Skeletal muscle cell (primary cell): ENCODE data around the gene AMELX.

ENCODE experiments used
- DNase-seq: peaks from one replicate; pipeline ENCODE4 v3.0.0-alpha.2; 2010; ENCODE audit warnings: low read depth
- H3K4me3 ChIP-seq: 2 replicates; pipeline ENCODE4 v1.5.1; 2011; ENCODE audit warnings: low read depth, mild to moderate bottlenecking, control low read depth, low read length, moderate library complexity

AMELX gene

DNA sequence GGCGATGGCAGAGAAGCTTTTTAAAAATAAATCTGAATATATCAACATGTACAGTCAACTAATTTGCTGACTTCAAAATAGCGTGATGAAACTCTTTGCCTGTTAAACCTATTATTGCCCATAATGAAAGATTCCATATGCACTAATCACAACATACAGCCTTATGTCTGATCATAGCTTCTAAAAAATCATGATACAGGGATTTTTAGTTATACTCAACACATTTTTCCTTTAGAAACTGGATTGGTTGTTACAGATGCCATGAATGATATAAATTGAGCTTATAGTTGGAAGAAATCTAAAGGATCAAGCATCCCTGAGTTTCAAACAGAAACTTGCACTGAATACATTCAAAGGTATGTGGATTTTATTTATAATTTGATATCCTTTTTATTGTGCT lies at the start of gene AMELX:
Gene AMELX, plus strand, starts transcription at position 301 of the 400 bp plus-strand sequence. CDS start 1,376 bp downstream, outside the sequence.
- H3K4me3 ChIP-seq, result no peak within 1 kb of the TSS
- no peak for DNase-seq

DNA sequence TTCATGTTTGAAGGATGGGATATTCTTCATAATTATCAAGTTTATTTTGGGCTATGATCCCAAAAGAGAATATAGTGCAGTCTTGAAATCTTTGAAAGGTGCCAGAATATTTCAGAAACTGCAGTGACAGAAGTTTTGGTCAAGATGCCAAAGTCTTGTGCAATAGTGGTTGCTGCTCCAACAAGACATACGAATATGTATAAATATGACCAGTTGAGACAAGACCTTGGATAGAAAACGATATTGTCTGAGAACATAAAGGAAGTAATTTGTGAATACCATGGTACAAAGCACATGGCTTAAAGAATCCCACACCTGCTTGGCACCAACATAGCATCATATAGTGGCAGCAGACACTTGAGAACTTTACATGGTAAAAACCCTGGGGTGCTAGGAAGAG lies 48.6 kb upstream of the AMELX start:
- H3K4me3 ChIP-seq, result no peak overlapping the region
- DNase-seq, result peak; percentile 48

DNA sequence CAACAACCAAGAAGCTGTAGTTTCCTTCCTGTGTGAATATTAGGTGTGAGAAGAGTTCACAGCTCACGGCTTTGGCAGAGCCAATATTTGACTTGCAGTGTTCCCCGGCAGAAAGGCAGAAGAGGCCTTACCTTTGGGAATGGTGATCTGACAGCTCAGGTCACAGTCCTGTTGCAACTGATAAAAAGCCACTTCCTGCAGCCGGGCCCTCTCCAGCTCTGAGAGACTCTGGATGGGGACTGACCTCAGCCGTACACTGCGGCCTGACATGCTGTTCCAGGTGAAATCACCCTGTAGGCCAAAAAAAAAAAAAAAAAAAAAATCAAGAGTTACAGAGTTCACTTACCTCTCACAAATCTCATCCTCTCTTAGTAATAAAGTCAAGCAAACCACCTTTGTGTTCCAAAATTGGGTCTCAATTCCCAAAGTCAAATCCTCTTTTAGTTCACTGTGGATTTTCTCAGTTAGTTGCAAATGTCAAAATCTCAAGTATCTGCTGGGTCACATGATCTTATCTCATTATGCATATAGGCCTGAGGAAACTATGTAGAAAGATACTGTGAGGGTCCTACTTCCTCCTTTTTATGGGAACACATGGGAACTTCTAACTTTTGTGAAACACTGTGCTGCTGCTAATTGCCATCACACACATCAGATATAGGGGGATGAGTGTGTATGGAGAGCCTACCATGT lies 38.6 kb upstream of the AMELX start:
- H3K4me3 ChIP-seq, result no peak overlapping the region
- no peak for DNase-seq

DNA sequence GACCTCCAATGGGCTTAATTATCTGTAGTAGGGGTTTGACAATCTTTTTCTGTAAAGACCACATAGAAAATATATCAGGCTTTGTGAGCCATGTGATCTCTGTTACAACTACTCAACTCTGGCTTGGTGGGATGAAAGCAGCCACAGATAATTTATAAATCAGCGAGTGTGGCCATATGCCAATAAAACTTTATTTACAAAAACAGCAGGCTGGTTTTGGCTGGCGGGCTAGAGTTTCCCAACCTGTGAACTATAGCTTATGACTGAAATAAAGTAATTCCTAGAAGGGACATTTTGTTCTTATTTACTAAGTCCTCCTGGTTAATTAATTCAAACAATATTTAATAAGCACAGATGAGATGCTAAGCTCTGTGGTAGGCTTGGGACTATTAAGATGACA lies 35.9 kb upstream of the AMELX start:
- H3K4me3 ChIP-seq, result no peak overlapping the region
- DNase-seq, result no peak

DNA sequence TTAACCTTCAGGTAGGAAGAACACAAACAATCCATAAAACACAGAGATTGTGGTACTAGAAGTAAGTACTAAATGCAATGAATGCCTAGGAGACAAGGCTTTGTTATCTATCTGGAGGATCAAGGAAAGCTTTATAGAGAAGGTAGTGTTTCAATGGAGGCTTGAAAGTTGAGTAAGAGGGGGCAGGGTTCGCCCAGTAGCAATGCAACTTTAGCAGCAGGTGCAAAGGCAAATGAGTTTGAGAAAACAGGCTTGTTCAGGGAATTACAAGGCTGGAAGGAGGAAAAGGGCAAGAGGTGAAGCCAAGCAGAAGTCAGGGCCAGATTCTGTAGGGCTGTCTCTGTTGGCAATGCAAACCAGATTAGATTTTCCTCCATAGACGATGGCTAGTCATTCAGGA lies 35.5 kb upstream of the AMELX start:
- H3K4me3 ChIP-seq, result no peak overlapping the region
- DNase-seq, result no peak

DNA sequence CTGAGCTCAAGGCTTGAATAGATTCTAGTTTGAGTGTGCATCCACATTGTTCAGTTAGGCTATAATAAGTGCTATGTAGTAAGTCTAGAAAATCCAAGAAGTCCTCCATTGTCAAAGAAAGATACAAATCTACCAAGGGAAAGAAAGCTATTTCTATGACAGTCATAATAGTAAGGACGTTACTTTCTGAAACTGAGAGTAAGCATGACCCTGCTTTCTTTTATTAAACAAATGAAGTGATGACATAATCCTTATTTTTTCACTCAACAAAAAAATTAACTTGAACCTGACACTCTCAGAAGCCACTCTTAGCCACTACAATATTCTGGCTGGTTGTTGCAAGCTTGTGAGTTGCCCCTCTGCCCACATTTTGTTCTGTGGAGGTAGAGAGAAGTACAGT lies 33.8 kb upstream of the AMELX start:
- DNase-seq, result no peak
- H3K4me3 ChIP-seq, result no peak overlapping the region

DNA sequence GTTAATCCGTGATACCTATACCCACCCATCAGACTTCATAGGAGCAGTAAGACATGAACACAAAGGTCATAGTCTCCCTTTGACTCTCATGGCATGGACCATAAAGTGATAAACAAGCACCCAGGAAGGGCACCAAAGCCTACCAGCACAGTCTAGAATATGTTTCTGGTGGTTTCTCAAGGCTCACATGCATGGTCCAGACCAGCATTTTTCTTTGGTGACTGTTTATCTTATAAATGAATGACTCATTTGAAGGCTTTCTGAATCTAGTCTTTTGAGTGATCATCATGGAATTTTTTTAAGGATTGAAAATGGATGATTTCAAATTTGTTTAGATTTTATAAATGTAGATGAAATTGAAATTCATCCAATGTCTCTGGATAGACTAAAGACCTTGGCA lies 32.0 kb upstream of the AMELX start:
- no peak for DNase-seq
- no peak overlapping the region for H3K4me3 ChIP-seq

DNA sequence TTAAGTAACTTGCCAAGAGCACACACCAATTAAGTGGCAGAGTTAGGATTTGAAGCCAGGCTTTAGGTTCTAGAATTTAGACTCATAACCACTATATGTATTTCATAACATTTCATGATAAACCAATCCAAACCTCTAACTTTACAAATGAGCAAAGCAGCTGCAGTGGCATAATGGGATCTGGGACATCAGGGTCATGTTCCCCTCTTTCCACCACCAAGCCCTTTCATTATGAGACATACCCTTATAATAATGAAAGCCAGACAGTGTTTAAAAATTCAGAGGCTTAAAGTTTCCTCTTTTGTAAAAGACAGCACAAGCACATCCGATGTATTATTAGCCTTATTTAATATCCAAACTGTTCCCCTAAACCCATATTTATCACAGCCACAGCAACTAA lies 28.3 kb upstream of the AMELX start:
- H3K4me3 ChIP-seq, result no peak overlapping the region
- DNase-seq, result no peak

DNA sequence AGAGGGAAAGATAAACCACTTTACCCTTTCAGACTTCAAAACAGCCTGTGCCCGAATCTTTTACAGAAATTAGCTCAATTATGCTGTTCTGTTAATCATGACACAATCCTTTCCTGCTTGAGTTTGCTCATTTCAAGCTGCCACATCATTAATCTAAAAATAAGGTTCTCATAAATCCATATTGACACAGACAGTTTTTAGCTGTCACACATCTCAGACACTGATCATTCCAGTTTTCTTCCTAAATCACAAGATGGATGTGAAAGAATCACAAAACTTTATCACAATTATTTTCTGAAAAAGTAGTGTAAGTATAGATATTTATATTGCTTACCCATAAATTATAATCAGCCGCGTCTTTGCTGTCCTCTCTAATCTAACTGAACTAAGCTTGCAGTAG lies 27.9 kb upstream of the AMELX start:
- H3K4me3 ChIP-seq, result no peak overlapping the region
- DNase-seq, result no peak

DNA sequence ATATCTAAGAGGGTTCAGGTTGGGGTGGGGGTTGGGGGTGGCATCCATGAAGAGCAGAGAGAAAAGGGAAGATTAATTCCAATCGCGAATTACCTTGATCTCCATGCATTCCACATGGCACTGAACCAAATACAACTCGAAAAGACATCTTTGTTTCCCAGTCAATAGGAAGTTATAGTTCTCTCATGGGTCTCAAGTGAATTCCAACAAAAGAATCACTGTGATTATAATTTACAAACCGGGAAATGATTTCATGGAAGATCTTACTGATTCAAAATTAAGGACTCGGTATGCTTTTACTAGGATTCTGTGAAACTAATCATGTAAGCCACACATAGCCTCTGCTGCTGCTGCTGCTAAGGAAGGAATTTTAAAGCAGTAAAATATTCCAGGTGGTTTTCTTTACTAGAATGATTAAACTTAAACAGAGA lies 26.6 kb upstream of the AMELX start:
- DNase-seq, result no peak

DNA sequence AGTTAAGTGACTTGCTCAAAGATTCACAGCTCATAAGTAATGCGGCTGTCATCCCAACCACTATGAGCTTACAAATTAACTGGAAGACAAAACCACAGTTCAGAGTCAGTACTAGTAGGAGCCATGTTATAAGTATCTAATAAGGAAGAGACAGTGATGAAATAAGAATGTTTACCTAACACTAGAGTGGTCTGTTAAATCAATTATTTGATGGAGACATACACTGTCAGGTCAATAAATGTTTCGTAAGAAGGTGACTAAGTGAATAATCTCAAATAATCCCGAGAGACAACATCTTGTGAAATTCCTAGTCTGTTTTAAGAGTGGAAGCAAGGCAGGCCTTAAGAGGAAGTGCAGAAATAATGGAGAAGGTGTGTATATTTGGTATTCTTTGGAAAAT lies 25.8 kb upstream of the AMELX start:
- H3K4me3 ChIP-seq, result no peak overlapping the region
- DNase-seq, result peak; percentile 46

More for the DNA sequence above, 26.6 kb upstream of the AMELX start:
- H3K4me3 ChIP-seq, result no peak overlapping the region

DNA sequence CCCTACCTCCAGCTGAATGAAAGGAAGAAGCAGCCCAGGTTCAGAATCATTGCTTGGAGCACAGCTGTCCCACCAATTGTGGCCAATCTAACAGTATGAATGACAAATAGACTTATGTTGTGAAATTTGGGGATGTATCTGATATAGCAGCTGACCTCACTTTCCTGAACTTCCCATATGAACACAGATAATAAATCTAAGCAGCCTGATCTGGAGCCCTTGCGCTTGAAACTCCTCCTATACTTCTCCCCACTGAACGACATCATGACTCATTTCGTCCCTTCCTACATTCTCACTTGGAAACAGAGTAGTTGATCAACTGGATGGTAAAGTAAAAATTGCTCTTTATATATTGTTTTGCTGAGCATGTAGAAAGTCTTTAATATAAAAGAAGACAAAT lies 24.2 kb upstream of the AMELX start:
- no peak for DNase-seq
- no peak overlapping the region for H3K4me3 ChIP-seq

DNA sequence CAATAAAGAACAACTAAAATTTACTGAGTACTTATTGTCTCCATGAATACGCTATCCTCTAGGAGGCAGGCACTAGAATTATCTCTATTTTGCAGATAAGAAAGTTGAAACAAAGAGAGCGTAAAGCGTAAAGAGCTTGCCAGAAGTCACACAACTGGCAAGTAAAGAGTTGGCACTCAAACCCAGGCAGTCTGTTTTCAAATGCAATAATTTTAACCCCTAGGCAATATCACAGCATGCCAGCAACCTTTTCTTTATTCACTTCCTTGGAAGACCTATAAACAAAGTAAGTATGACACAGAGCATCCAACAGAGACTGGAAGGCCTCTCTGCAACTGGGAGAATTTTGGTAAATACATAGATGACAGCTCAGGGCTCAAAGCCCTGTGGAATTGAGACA lies 23.2 kb upstream of the AMELX start:
- no peak overlapping the region for H3K4me3 ChIP-seq
- no peak for DNase-seq

DNA sequence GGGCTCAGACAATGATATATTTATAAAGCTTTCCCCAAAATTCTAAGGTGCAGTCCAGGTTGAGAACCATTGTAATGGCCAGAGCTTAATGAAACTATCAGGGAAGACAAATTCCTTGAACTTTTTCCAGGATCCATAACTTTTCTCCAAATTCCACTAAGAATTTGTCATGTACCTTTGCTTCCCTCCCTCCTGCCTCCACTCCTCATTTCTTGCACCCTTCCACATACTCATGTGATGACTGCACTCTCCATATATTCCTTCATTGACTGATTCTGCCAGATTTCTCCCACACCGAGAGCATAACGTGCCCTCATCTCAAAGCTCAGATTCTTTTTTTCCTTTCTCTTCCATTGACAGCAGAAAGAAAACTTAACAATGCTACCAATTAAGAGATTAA lies 20.9 kb upstream of the AMELX start:
- DNase-seq, result no peak
- no peak overlapping the region for H3K4me3 ChIP-seq

DNA sequence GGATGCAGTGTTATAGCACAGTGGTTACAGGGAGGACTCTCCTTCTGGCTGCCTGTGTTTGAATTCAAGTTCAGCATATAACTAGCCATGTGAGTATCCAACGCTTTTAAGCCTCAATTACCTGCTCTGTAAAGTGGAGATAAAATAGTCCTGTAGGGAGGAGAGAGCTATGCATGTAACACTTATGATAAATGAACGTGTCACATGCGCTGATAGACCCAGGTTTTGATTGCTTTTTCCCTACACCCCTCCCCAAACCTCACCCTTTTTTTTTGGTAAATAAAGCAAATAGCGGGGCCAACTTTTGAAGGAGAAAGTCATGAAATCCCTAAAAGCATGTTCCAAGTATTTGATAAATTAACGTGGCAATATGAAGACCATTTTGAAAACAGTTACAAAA lies 20.4 kb upstream of the AMELX start:
- no peak for DNase-seq
- no peak overlapping the region for H3K4me3 ChIP-seq

DNA sequence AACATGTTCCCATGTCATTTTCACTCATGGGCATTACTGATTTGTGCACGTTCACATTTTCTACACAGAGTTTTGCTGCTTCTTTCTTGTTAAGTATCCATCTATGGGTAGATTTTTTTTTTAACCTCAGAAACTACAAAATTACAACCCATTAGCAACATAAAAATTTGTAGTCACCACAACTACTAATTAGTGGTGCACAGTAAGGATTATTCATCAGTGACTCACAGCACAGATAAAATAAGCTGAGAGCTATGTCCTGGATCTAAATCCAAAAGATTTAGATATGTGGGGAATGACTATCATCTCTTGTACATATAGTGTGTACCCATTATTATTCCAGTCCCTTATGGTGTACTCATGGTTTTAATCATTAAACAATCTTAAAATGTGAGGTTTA lies 19.7 kb upstream of the AMELX start:
- no peak for DNase-seq
- no peak overlapping the region for H3K4me3 ChIP-seq

DNA sequence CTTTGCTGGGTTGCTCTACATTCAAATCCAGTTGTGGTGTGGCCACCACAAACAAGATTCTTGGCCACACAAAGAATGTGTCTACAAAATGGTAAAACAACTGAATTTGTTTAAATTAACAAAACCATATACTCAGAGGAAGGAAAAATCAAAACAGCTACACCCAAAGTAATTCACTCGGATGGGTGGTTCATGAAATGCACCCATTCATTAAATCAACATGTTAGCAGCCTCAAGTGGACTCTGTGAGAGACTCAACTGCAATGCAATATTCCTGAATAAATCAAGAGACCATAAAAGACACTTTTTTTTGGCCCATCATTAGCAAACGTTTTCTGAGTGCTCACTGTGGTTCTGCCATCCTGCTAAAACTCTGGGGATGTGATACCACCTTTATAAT lies 11.2 kb upstream of the AMELX start:
- H3K4me3 ChIP-seq, result no peak overlapping the region
- no peak for DNase-seq

DNA sequence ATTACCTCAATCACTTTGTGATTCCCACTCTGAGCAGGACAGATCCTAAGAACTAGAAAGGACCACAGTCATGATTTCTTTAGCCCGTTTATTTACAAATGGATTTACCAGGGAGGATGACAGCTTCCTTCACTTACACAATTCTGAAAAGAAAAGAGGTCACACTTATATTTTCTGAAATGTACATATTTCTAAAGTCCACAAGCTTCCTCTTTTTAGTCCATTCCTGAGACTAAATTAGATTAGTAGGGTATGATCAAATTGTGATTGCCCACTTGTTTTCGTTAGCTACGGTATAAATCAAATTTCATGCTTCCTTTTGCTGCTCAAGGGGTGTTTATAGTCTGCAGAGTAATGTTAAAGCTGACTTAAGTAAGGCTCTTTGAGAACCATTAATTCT lies 7.6 kb upstream of the AMELX start:
- DNase-seq, result no peak
- no peak overlapping the region for H3K4me3 ChIP-seq

DNA sequence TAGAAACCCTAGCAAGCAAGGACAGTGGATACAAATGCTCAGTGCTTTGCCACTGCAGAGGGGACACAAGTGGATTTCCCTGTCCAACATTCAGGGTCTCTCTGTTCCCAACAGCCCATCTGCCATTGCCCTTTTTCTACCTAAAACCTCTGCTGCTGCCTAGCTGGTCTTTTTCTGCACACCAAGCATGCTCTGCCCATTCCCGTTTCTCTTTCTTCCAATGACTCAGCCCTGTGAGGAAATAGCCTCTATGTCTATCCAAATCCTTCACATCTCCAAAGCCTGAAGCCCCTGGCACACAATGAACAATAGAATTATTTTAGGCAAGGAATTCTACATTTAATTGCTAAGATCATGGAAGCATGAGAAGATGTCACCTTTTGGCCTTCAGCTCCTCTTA lies 5.7 kb upstream of the AMELX start:
- no peak overlapping the region for H3K4me3 ChIP-seq
- no peak for DNase-seq

DNA sequence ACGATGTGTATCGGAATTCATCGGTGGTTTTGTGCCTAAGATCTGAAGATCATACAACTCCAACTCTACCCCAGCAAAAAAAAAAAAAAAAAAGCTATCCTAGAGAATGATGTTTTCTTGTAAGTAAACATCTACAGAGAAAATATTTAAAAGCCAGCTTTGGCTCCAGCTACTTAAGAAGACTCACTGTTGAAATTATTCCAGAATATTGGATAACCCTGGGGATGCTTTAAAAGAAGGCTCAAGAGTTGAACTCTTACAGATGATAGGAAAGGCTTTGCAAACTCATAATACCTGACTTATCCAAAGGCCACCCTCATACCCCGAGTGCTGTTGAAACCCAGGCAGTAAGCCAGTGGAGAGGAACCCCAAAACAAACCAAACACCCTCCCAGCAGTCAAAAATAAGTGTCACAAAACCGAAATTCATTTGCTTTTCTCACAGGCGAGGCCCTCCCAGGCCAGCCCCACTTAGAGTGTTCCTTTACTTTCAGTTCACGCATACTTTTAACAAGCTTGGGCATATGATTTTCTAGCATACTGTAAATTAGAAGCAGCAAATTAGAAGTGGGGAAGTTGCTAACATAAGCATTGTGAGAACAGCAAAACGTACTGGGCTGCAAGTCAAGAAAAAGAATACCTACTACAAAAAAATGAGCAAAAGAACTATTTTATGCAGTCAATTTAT lies 2.7 kb upstream of the AMELX start:
- no peak overlapping the region for H3K4me3 ChIP-seq
- no peak for DNase-seq

DNA sequence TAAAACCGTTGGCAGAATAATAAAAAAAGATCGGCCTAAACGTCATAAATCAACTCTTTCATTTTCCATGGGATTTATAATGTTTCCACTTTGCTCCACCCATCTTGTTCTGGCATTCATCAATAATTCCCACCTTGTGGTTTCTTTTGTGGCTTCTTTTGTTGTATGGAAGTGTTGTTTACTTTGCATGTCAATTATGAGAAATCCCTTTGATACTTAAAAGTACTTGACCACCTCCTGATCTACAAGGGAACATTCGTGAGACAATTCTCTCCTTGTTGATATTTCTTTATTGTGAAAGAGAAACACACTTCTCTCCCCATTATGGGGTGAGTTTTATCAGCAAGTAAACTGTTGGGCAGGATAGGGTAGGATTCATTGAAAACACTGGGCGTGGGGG lies 2.8 kb downstream of the AMELX start:
- H3K4me3 ChIP-seq, result no peak overlapping the region
- no peak for DNase-seq
